Endothelial cell of umbilical vein (primary cell): ENCODE measurements around the gene DYRK4.

Experiments used
- CTCF ChIP-seq, 2 donors: IDR thresholded peaks; 1 replicate in 1 of 2; 2 replicates in 1 of 2; pipeline ENCODE4 v1.5.1; 2011; ENCODE audit warnings: low read length in 2 of 2, mild to moderate bottlenecking in 2 of 2, moderate library complexity in 2 of 2, control low read depth in 1 of 2, inconsistent platforms in 1 of 2, low read depth in 1 of 2; ENCODE audit not compliant: insufficient read depth in 1 of 2; ENCODE audit errors: extremely low read depth in 1 of 2
- EZH2 ChIP-seq: IDR thresholded peaks from 2 replicates; pipeline ENCODE4 v1.6.1; 2012; ENCODE audit warnings: borderline replicate concordance, low read depth, mild to moderate bottlenecking, moderate library complexity, low read length, inconsistent platforms; ENCODE audit not compliant: severe bottlenecking
- FOS ChIP-seq: IDR thresholded peaks from 2 replicates; pipeline ENCODE4 v1.6.1; 2011; ENCODE audit warnings: mild to moderate bottlenecking, low read length, moderate library complexity, borderline replicate concordance; ENCODE audit not compliant: insufficient read depth
- GATA2 ChIP-seq: IDR thresholded peaks from 2 replicates; pipeline ENCODE4 v1.7.0; 2011; ENCODE audit warnings: low read depth, mild to moderate bottlenecking, moderate library complexity, mixed read lengths, low read length; ENCODE audit not compliant: insufficient read length, insufficient read depth
- MAX ChIP-seq: IDR thresholded peaks from 2 replicates; pipeline ENCODE4 v1.6.1; 2011; ENCODE audit not compliant: insufficient read depth, insufficient read length
- MYC ChIP-seq: IDR thresholded peaks from one replicate; pipeline ENCODE4 v1.6.1; 2011; ENCODE audit warnings: mild to moderate bottlenecking, low read depth, low read length
- POLR2A ChIP-seq: IDR thresholded peaks from 2 replicates; pipeline ENCODE4 v1.6.1; 2012; ENCODE audit warnings: low read depth, mild to moderate bottlenecking, control low read depth, low read length
- POLR2AphosphoS5 ChIP-seq: IDR thresholded peaks from 2 replicates; pipeline ENCODE4 v1.6.1; 2012; ENCODE audit warnings: low read depth, mild to moderate bottlenecking, control low read depth, low read length, moderate library complexity; ENCODE audit not compliant: insufficient read depth

DNA sequence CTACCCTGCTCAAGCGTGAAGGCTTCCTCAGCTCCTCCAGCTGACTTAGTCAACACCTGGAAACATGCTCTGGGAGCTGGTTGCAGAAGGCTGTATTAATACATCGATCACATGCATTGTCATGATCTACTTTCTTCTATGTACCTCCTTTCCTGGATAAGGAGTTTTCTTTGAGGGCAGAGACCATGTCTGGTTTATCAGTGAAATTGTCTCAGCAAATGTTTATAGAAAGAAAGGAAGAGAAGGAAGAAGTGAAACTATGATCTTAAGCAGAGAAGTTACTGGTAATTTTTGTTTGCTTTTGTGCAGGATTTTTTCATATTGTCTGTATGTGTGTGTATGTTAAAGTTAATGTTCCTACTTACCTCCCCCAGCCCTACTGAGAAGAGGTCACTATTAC is 4.5 kb downstream of the DYRK4 start:
- no peak for TF ChIP-seq MAX
- TF ChIP-seq CTCF (IDR thresholded peaks at IDR 0.05; ENCODE audit: extremely low read depth in 1 of 2, insufficient read depth in 1 of 2, low read depth in 1 of 2, low read length in 2 of 2): no peak
- TF ChIP-seq EZH2: no peak
- TF ChIP-seq FOS: no peak
- no peak for TF ChIP-seq MYC
- no peak for TF ChIP-seq POLR2AphosphoS5
- TF ChIP-seq GATA2: no peak
- TF ChIP-seq POLR2A: no peak
